H1 (cell line): ENCODE results near the gene RECK. TPM values are rescaled to one million over a fixed set of nuclear protein-coding genes. Genes with fewer than 3 reads are reported as not detected.

ENCODE experiments used
- CHD1 ChIP-seq: IDR thresholded peaks from 2 replicates; pipeline ENCODE4 v1.6.1; 2012; ENCODE audit warnings: low read depth, low read length, improper control_type of control experiment
- GABPA ChIP-seq: IDR thresholded peaks from 2 replicates; pipeline ENCODE4 v1.6.1; 2011; ENCODE audit warnings: mild to moderate bottlenecking, low read length, moderate library complexity, borderline replicate concordance; ENCODE audit not compliant: insufficient read depth
- RAD21 ChIP-seq, 2 experiments: IDR thresholded peaks in 1 of 2; conservative IDR thresholded peaks in 1 of 2; 2 replicates each; pipeline ENCODE4 v1.6.1; 2011; ENCODE audit warnings: low read depth in 2 of 2, low read length in 2 of 2, improper control_type of control experiment in 1 of 2, inconsistent platforms in 1 of 2, mild to moderate bottlenecking in 1 of 2, moderate library complexity in 1 of 2
- polyA plus RNA-seq, 7 experiments: library from polyadenylated mRNA; depleted of rRNA in 3 of 7; stranded (reverse) in 5 of 7; unstranded in 2 of 7; fragments of >200 nt in 5 of 7; fragments of 200-250 nt in 2 of 7; gene quantifications; 1 replicate in 5 of 7; 2 replicates in 1 of 7; 4 replicates in 1 of 7; pipeline versions ENCODE4 v1.2.1 to v1.2.3, GENCODE V29; 2011 to 2013; ENCODE audit warnings: missing spikeins in 2 of 7, mixed read lengths in 2 of 7
- total RNA-seq: library from RNA; stranded (reverse); fragmentation: NEBNext Ultra II Directional; extraction: Animal tissue kit (Norgen Biotek cat#: 25700); gene quantifications from 2 replicates; pipeline ENCODE4 v1.2.1, GENCODE V29; 2021

The RECK gene
- total and polyA plus RNA-seq, 2 of the 8 experiments (the other 6 are each of a cell fraction or from before 2014, with no cell fraction given): 5.4 to 9.8 TPM

DNA sequence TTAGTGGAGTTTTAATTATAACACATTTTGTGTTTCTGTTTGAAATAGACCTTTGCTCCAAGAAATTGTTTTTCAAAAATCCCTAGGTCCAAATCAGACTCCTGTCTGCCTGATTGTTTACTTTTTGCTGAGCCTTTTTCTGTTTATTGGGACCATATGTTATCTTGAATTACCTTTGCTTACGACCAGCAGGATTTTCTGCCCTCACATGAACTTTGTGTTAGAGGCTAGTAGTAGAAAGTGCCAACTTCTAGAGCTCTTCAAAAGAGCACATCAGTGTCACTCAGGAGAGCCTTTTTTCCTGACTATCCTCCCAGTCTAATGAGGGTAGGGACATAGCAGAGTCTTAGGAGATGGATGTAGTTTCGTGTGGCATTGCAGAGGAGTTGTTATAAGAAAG is 10.2 kb downstream of the RECK start (continued):
- TF ChIP-seq CHD1: no peak
- no peak for TF ChIP-seq RAD21 (IDR thresholded peaks at IDR 0.05 in 1 of 2, conservative IDR thresholded peaks at IDR 0.05 in 1 of 2; ENCODE audit: low read depth in 2 of 2, low read length in 2 of 2)
- TF ChIP-seq GABPA: no peak
